ENCODE results near the gene NUP37. TPM values are rescaled to one million over a fixed set of nuclear protein-coding genes. Genes with fewer than 3 reads are reported as not detected.

The NUP37 gene
- total and polyA plus RNA-seq, 7 donors = 12.5 to 30.6 (median 19.9) TPM

DNA sequence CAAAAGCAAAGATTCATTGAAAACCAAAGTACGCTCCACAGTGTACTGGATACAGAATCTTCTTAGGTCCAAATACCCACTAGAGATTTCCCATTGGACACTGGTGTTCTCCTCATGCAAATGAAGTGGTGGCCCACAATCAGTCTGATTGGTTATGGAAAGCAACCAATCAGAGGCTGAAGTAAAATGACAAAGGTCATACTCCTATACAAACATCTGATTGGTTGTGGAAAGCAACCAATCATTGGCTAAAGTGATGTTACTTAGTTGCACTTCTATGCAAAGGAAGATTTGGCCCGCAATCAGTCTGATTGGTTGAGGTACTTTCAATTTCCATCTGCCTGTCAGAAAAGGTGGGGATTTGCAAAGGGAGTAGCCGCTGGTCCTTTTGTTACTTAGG lies 56.8 kb downstream of the NUP37 start:
- no peak for DNase-seq
- TF ChIP-seq, protein P1, sequence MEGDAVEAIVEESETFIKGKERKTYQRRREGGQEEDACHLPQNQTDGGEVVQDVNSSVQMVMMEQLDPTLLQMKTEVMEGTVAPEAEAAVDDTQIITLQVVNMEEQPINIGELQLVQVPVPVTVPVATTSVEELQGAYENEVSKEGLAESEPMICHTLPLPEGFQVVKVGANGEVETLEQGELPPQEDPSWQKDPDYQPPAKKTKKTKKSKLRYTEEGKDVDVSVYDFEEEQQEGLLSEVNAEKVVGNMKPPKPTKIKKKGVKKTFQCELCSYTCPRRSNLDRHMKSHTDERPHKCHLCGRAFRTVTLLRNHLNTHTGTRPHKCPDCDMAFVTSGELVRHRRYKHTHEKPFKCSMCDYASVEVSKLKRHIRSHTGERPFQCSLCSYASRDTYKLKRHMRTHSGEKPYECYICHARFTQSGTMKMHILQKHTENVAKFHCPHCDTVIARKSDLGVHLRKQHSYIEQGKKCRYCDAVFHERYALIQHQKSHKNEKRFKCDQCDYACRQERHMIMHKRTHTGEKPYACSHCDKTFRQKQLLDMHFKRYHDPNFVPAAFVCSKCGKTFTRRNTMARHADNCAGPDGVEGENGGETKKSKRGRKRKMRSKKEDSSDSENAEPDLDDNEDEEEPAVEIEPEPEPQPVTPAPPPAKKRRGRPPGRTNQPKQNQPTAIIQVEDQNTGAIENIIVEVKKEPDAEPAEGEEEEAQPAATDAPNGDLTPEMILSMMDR (IDR thresholded peaks at IDR 0.05) = no peak
- intact Hi-C loops (cut with DNase I) = loop anchor here (5.0 kb wide), 2 partner anchors 54 to 59 kb away; partner anchors contain the start of genes NUP37 (in 1 of the 2) and PARPBP (in 1 of the 2)
- Histone ChIP-seq H3K36me3 (ENCODE audit: insufficient read depth in 1 of 2, low read depth in 1 of 2) (peaks cover 0 to 24% of the 10 kb centered on the region in 2 donors), H3K4me3 (no peak overlapping the region), H3K9me3 (no peaks in the 10 kb centered on the region), H3K27me3 (ENCODE audit: insufficient read depth in 3 of 3, low read length in 2 of 3) (no peaks in the 10 kb centered on the region), H3K4me1 (peaks cover 6% of the 10 kb centered on the region), H3K27ac (no peak overlapping the region)
- no peak for ATAC-seq
- WGBS, 3 donors = 97 to 100% (median 100%) methylated on average over 3 of the region's 3 CpGs

DNA sequence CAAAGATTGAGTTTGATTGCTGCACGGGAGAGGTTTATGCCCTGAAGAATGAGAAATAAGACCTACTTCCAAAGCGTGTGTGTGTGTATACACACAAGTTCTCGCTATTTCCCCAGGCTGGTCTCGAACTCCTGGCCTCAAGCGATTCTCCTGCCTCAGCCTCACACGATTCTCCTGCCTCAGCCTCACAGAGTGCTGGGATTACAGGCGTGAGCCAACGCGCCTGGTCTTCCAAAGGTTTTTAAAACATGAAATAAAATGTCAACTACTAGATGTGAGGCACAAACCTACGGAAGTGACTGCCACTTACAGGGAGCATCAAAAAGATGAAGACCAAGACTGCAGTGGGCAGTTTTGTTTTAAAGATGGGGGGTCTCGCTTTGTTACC lies 57.5 kb downstream of the NUP37 start:
- no peak for DNase-seq
- H3K27ac ChIP-seq = no peak overlapping the region
- TF ChIP-seq, protein P1 (IDR thresholded peaks at IDR 0.05) = no peak
- H3K4me3 ChIP-seq = peak overlapping the region; percentile 76
- H3K27me3 ChIP-seq (ENCODE audit: insufficient read depth in 3 of 3, low read length in 2 of 3) = no peaks in the 10 kb centered on the region
- H3K9me3 ChIP-seq = no peaks in the 10 kb centered on the region
- H3K36me3 ChIP-seq (ENCODE audit: insufficient read depth in 1 of 2, low read depth in 1 of 2) = peaks cover 0 to 31% of the 10 kb centered on the region in 2 donors
- ATAC-seq = no peak
- no peaks in the 10 kb centered on the region for H3K4me1 ChIP-seq
- intact Hi-C loops (cut with DNase I) = loop anchor here (5.0 kb wide), 2 partner anchors 55 to 60 kb away; partner anchors contain the start of genes NUP37 (in 1 of the 2) and PARPBP (in 1 of the 2)
- 83 to 87% (median 86%) methylated on average over 11 of the region's 11 CpGs for WGBS, 3 donors

DNA sequence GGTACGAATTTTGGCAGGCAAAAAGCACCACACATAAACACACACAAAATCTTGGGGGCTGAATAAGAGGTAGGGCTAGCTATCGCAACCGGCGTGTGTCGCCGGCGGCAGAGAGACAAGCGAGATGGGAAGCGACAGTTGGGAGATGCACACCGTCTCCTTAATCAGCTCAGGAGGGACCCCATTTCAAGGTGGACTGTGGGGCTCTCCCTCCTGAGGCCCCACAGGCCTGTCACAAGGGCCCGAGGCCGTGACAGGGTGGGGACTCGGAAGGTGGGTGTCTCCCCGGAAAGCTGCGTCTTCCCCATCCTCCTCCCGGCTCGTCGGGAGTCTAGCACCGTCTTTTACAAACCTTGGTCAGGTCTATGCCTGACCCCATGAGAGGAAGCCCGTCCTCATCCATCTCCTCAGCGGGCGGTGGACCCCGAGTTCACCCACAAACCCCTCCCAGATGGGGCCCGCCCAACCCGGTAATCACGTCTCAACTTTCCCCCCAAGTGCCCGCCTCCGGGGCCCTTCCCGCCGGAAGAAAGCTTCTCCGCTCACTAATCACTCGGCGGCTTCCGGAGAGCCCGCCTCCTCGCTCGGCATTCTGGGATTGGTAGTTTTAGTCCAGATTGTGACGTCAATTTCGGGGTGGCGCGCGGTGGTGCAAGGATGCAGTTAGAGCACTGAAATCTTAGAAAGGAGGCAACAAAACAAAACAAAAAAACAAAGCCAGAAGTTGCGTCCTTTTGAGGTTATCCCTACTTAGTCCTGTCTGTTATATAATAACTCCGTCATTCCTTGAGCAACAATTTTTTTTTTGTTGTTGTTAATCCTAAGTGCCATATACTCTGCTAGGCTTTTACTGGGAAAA lies 58.1 kb downstream of the NUP37 start, which contains the start of gene WASHC3:
TSS of gene WASHC3 (minus strand) at position 432 of the 859 bp plus-strand sequence. CDS start at position 403, 29 bp downstream.
- H3K4me1 ChIP-seq = no peaks in the 10 kb centered on the region
- peak within 1 kb of the TSS; percentile 83 for H3K27ac ChIP-seq
- no peaks in the 10 kb centered on the region for H3K9me3 ChIP-seq
- ATAC-seq = peak; percentile 97 to 99 (median 98)
- peak within 1 kb of the TSS; percentile 76 for H3K4me3 ChIP-seq
- 1 to 2% (median 2%) methylated on average over 44 of the region's 44 CpGs for WGBS, 3 donors
- H3K27me3 ChIP-seq (ENCODE audit: insufficient read depth in 3 of 3, low read length in 2 of 3) = no peaks in the 10 kb centered on the region
- DNase-seq = peak; percentile 96 to 97
- H3K36me3 ChIP-seq (ENCODE audit: insufficient read depth in 1 of 2, low read depth in 1 of 2) = peaks cover 0 to 37% of the 10 kb centered on the region in 2 donors
- intact Hi-C loops (cut with DNase I) = loop anchor here (5.0 kb wide), 2 partner anchors 56 to 61 kb away; partner anchors contain the start of genes NUP37 (in 1 of the 2) and PARPBP (in 1 of the 2)
- TF ChIP-seq, protein P1 (IDR thresholded peaks at IDR 0.05) = no peak

DNA sequence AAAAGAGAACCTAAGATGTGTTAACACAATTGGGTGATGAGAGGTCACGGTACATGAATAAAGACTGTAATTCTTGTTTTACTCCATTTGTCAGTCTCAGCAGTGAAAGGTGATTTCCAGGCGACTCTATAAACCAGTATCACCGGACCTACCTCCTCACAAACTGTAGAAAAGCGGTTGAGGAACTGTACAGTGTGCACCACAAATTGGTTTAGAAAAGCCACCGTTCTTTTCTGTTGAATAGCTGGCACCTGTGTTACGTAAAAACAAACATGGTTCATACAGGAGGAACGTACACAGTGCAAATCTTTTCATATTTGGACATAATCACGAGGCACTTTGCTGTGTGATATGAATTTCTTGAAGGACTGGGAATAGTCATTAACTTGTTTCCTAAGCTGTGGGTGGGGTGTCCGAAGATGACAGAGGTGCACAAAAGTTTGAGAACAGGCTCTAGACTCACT lies 58.8 kb downstream of the NUP37 start:
- ATAC-seq (peak in 3 of 4 donors; percentile 2 to 35 (median 7)), DNase-seq (no peak)
- intact Hi-C loops (cut with DNase I) = loop anchor here (5.0 kb wide), 2 partner anchors 56 to 61 kb away; partner anchors contain the start of genes NUP37 (in 1 of the 2) and PARPBP (in 1 of the 2)
- WGBS, 3 donors = 39 to 42% (median 40%) methylated on average over 9 of the region's 9 CpGs
- Histone ChIP-seq H3K4me3 (peak overlapping the region; percentile 76), H3K36me3 (ENCODE audit: insufficient read depth in 1 of 2, low read depth in 1 of 2) (peaks cover 1 to 43% of the 10 kb centered on the region in 2 donors), H3K4me1 (no peaks in the 10 kb centered on the region), H3K27ac (peak overlapping the region; percentile 83), H3K27me3 (ENCODE audit: insufficient read depth in 3 of 3, low read length in 2 of 3) (no peaks in the 10 kb centered on the region), H3K9me3 (no peaks in the 10 kb centered on the region)
- TF ChIP-seq, protein P1 (IDR thresholded peaks at IDR 0.05) = no peak

All from psoas muscle (tissue), 8 donors.